Mucosa of rectum (tissue), 2 donors: ENCODE measurements around the gene CNEP1R1.
A peak's percentile ranks its signal among the peaks of the same experiment; 100 is the strongest.

Experiments
- H3K27ac ChIP-seq, 2 donors: one replicate each; pipeline ENCODE4 v1.7.0; 2013; ENCODE audit warnings: inconsistent platforms in 2 of 2, low read depth in 2 of 2, low read length in 2 of 2
- H3K27me3 ChIP-seq, 2 donors: one replicate each; pipeline ENCODE4 v1.7.0; 2013; ENCODE audit warnings: low read length in 2 of 2; ENCODE audit not compliant: control insufficient read depth in 2 of 2, insufficient read depth in 2 of 2
- H3K36me3 ChIP-seq, 2 donors: one replicate each; pipeline ENCODE4 v1.7.0; 2013; ENCODE audit warnings: low read length in 2 of 2; ENCODE audit not compliant: control insufficient read depth in 2 of 2, insufficient read depth in 2 of 2
- H3K4me1 ChIP-seq, 2 donors: one replicate each; pipeline ENCODE4 v1.7.0; 2013; ENCODE audit warnings: low read length in 2 of 2, mild to moderate bottlenecking in 1 of 2; ENCODE audit not compliant: control insufficient read depth in 2 of 2, insufficient read depth in 2 of 2
- H3K4me3 ChIP-seq, 2 donors: one replicate each; pipeline ENCODE4 v1.7.0; 2013; ENCODE audit warnings: low read length in 2 of 2
- H3K9ac ChIP-seq, 2 donors: one replicate each; pipeline ENCODE4 v1.7.0; 2013; ENCODE audit warnings: low read length in 2 of 2, low read depth in 1 of 2, mild to moderate bottlenecking in 1 of 2
- H3K9me3 ChIP-seq, 2 donors: one replicate each; pipeline ENCODE4 v1.7.0; 2013; ENCODE audit warnings: low read length in 2 of 2; ENCODE audit not compliant: control insufficient read depth in 2 of 2
- donor health status: healthy.
- donor health status: Normal muscosa, but diverticular disease.

CNEP1R1 gene

GRCh38 chr16:50024684-50025536, at the start of gene CNEP1R1:
Gene CNEP1R1 (plus strand): TSS chr16:50025225. CDS start chr16:50025316, 91 bp downstream.
- Histone ChIP-seq H3K4me3 (peak within 1 kb of the TSS; percentile 70 to 90), H3K4me1 (peaks cover 5 to 6% of the 10 kb centered on the region in 2 donors), H3K27ac (peak within 1 kb of the TSS; percentile 80 to 84)

GRCh38 chr16:49977427-49977826, 47.6 kb upstream of the CNEP1R1 start:
- Histone ChIP-seq H3K27ac (no peak overlapping the region), H3K36me3 (no peaks in the 10 kb centered on the region), H3K9ac (no peak overlapping the region), H3K9me3 (no peaks in the 10 kb centered on the region), H3K4me3 (no peak overlapping the region), H3K27me3 (no peaks in the 10 kb centered on the region), H3K4me1 (peaks cover 0 to 2% of the 10 kb centered on the region in 2 donors)

More at GRCh38 chr16:50024684-50025536, at the start of gene CNEP1R1:
- no peaks in the 10 kb centered on the region for H3K9me3 ChIP-seq
- H3K9ac ChIP-seq: peak within 1 kb of the TSS; percentile 88 to 90
- H3K36me3 ChIP-seq: no peaks in the 10 kb centered on the region
- no peaks in the 10 kb centered on the region for H3K27me3 ChIP-seq

GRCh38 chr16:49978569-49979326, 46.3 kb upstream of the CNEP1R1 start:
- no peaks in the 10 kb centered on the region for H3K9me3 ChIP-seq
- peaks cover 0 to 2% of the 10 kb centered on the region in 2 donors for H3K4me1 ChIP-seq
- H3K4me3 ChIP-seq: no peak overlapping the region
- no peak overlapping the region for H3K9ac ChIP-seq
- no peaks in the 10 kb centered on the region for H3K27me3 ChIP-seq
- no peak overlapping the region for H3K27ac ChIP-seq
- H3K36me3 ChIP-seq: no peaks in the 10 kb centered on the region

- Histone ChIP-seq H3K4me1 (no peaks in the 10 kb centered on the region), H3K36me3 (no peaks in the 10 kb centered on the region), H3K4me3 (no peak overlapping the region), H3K27me3 (no peaks in the 10 kb centered on the region), H3K9me3 (no peaks in the 10 kb centered on the region), H3K9ac (no peak overlapping the region), H3K27ac (no peak overlapping the region)
Measured at GRCh38 chr16:49980166-49980565, 44.9 kb upstream of the CNEP1R1 start.

GRCh38 chr16:49986351-49987124, 38.5 kb upstream of the CNEP1R1 start:
- Histone ChIP-seq H3K36me3 (no peaks in the 10 kb centered on the region), H3K4me3 (no peak overlapping the region), H3K4me1 (no peaks in the 10 kb centered on the region), H3K9me3 (no peaks in the 10 kb centered on the region), H3K9ac (no peak overlapping the region), H3K27ac (no peak overlapping the region), H3K27me3 (no peaks in the 10 kb centered on the region)

GRCh38 chr16:49987381-49987780, 37.6 kb upstream of the CNEP1R1 start:
- no peaks in the 10 kb centered on the region for H3K27me3 ChIP-seq
- H3K4me3 ChIP-seq: no peak overlapping the region
- H3K36me3 ChIP-seq: no peaks in the 10 kb centered on the region
- H3K4me1 ChIP-seq: no peaks in the 10 kb centered on the region
- no peak overlapping the region for H3K9ac ChIP-seq
- no peaks in the 10 kb centered on the region for H3K9me3 ChIP-seq
- no peak overlapping the region for H3K27ac ChIP-seq

GRCh38 chr16:49992825-49993224, 32.2 kb upstream of the CNEP1R1 start:
- Histone ChIP-seq H3K4me3 (no peak overlapping the region), H3K4me1 (no peaks in the 10 kb centered on the region), H3K9me3 (no peaks in the 10 kb centered on the region), H3K27ac (no peak overlapping the region), H3K36me3 (no peaks in the 10 kb centered on the region), H3K9ac (no peak overlapping the region), H3K27me3 (no peaks in the 10 kb centered on the region)

GRCh38 chr16:49993579-49993978, 31.4 kb upstream of the CNEP1R1 start:
- Histone ChIP-seq H3K9ac (no peak overlapping the region), H3K9me3 (no peaks in the 10 kb centered on the region), H3K4me1 (no peaks in the 10 kb centered on the region), H3K36me3 (no peaks in the 10 kb centered on the region), H3K27me3 (no peaks in the 10 kb centered on the region), H3K4me3 (no peak overlapping the region), H3K27ac (no peak overlapping the region)

- Histone ChIP-seq H3K9ac (no peak overlapping the region), H3K36me3 (no peaks in the 10 kb centered on the region), H3K4me3 (no peak overlapping the region), H3K4me1 (no peaks in the 10 kb centered on the region), H3K27me3 (no peaks in the 10 kb centered on the region), H3K27ac (no peak overlapping the region), H3K9me3 (no peaks in the 10 kb centered on the region)
Measured at GRCh38 chr16:49994006-49994405, 31.0 kb upstream of the CNEP1R1 start.
